B cell (primary cell): Measurements from ENCODE around the gene SLC44A2. TPM values are rescaled to one million over a fixed set of nuclear protein-coding genes. Genes with fewer than 3 reads are reported as not detected.
"Not testable (repeated sequence)": the region's sequence is repeated elsewhere in the genome, so short reads cannot be mapped to it uniquely, and the experiment has no call there.

Experiments
- ATAC-seq: fragments of 200-7000 bp; cut with Tn5 transposase; one replicate; pipeline ENCODE4 v1.10.0; 2021; ENCODE audit warnings: low read depth, mild to moderate bottlenecking, moderate number of reproducible peaks, moderate library complexity
- CTCF ChIA-PET: fragments of 350-600 bp; sonication (Branson Sonifier 250); formaldehyde crosslinking; loops from one replicate; lab custom pipeline; 2021; ENCODE audit warnings: antibody characterized with exemption, inconsistent platforms; lab: Charles Lee
- POLR2A ChIA-PET: fragments of 350-600 bp; sonication (Branson Sonifier 250); formaldehyde crosslinking; loops from one replicate; lab custom pipeline; 2021; ENCODE audit warnings: antibody characterized with exemption; lab: Charles Lee
- DNase-seq: peaks from one replicate; pipeline ENCODE4 v3.0.0; 2013
- H2AFZ ChIP-seq: 2 replicates; pipeline ENCODE4 v1.6.1; 2012; ENCODE audit warnings: mild to moderate bottlenecking, low read depth, low read length; ENCODE audit not compliant: insufficient read depth, poor library complexity, severe bottlenecking
- H3K27ac ChIP-seq, 2 donors: 1 replicate in 1 of 2; 2 replicates in 1 of 2; pipeline ENCODE4 v1.5.1; 2012 to 2013; ENCODE audit warnings: low read length in 2 of 2, mild to moderate bottlenecking in 2 of 2, moderate library complexity in 1 of 2
- H3K27me3 ChIP-seq, 4 experiments: fragments of 200-600 bp in 1 of 4; sonication (generic) in 1 of 4; replicated peaks in 1 of 4; 1 replicate in 2 of 4; 2 replicates in 2 of 4; pipeline versions ENCODE4 v1.6.1 to v1.7.0; 2013 to 2016; ENCODE audit warnings: low read length in 3 of 4, mild to moderate bottlenecking in 2 of 4, mixed read lengths in 1 of 4, moderate library complexity in 1 of 4; ENCODE audit not compliant: insufficient read depth in 4 of 4, control insufficient read depth in 3 of 4; ENCODE audit errors: control extremely low read depth in 1 of 4
- H3K36me3 ChIP-seq, 2 experiments: replicated peaks in 1 of 2; 1 replicate in 1 of 2; 2 replicates in 1 of 2; pipeline versions ENCODE4 v1.6.1 to v1.7.1; 2013; ENCODE audit warnings: low read length in 1 of 2; ENCODE audit not compliant: insufficient read depth in 2 of 2, control insufficient read depth in 1 of 2; ENCODE audit errors: control extremely low read depth in 1 of 2, extremely low read depth in 1 of 2
- H3K4me1 ChIP-seq, 2 donors: fragments of 200-600 bp in 1 of 2; sonication (generic) in 1 of 2; 1 replicate in 1 of 2; 2 replicates in 1 of 2; pipeline versions ENCODE4 v1.5.1 to v1.6.1; 2013 to 2017; ENCODE audit warnings: low read length in 2 of 2; ENCODE audit not compliant: control insufficient read depth in 2 of 2, insufficient read depth in 2 of 2
- H3K4me2 ChIP-seq: replicated peaks from 2 replicates; pipeline ENCODE3; 2012; ENCODE audit warnings: mild to moderate bottlenecking, low read depth, low read length; ENCODE audit not compliant: poor library complexity, severe bottlenecking
- H3K4me3 ChIP-seq, 5 experiments: fragments of 200-600 bp in 1 of 5; sonication (generic) in 1 of 5; 1 replicate in 3 of 5; 2 replicates in 2 of 5; pipeline versions ENCODE4 v1.5.1 to v1.7.0; 2011 to 2016; ENCODE audit warnings: low read length in 4 of 5, mild to moderate bottlenecking in 4 of 5, low read depth in 2 of 5, control low read depth in 1 of 5, moderate library complexity in 1 of 5; ENCODE audit not compliant: insufficient read depth in 1 of 5; ENCODE audit errors: control extremely low read depth in 1 of 5, extremely low read depth in 1 of 5
- H3K79me2 ChIP-seq: fragments of 200-600 bp; sonication (generic); one replicate; pipeline ENCODE4 v1.6.0; 2016; ENCODE audit warnings: low read length; ENCODE audit not compliant: control insufficient read depth, insufficient read depth
- H3K9ac ChIP-seq: fragments of 200-600 bp; sonication (generic); 2 replicates; pipeline ENCODE4 v1.6.1; 2017; ENCODE audit warnings: mild to moderate bottlenecking, low read length, moderate library complexity
- H3K9me3 ChIP-seq, 3 donors: one replicate each; pipeline versions ENCODE4 v1.6.1 to v1.7.1; 2013; ENCODE audit warnings: low read length in 2 of 3; ENCODE audit not compliant: control insufficient read depth in 2 of 3, insufficient read depth in 1 of 3; ENCODE audit errors: control extremely low read depth in 1 of 3
- H4K20me1 ChIP-seq: 2 replicates; pipeline ENCODE4 v1.6.0; 2012; ENCODE audit warnings: mild to moderate bottlenecking, low read length; ENCODE audit not compliant: insufficient read depth, control insufficient read depth, poor library complexity, severe bottlenecking
- H3K27ac Mint-ChIP-seq: one replicate; pipeline ENCODE4 v1.8.0; 2021; ENCODE audit warnings: mixed read lengths
- H3K27me3 Mint-ChIP-seq: one replicate; pipeline ENCODE4 v1.8.0; 2021; ENCODE audit warnings: mixed read lengths
- H3K4me1 Mint-ChIP-seq: one replicate; pipeline ENCODE4 v1.8.0; 2021; ENCODE audit warnings: mixed read lengths
- H3K4me3 Mint-ChIP-seq: one replicate; pipeline ENCODE4 v1.8.0; 2021; ENCODE audit warnings: mixed read lengths
- H3K9me3 Mint-ChIP-seq: one replicate; pipeline ENCODE4 v1.8.0; 2022; ENCODE audit warnings: mixed read lengths; ENCODE audit not compliant: insufficient read depth
- WGBS: methylation state at CpG from one replicate; pipeline ENCODE4 v1.1.5; 2013; ENCODE audit warnings: missing lambda C conversion rate; ENCODE audit not compliant: insufficient coverage; 5-methylcytosine and 5-hydroxymethylcytosine counted together
- intact Hi-C: fragments of 100-400 bp; cut with micrococcal nuclease; formaldehyde crosslinking; loops from one replicate; pipeline ENCODE4 v1.10.0; 2022
- polyA plus RNA-seq: library from polyadenylated mRNA; depleted of rRNA; stranded (reverse); fragments of >200 nt; gene quantifications from 2 replicates; pipeline ENCODE4 v1.2.3, GENCODE V29; 2012
- total RNA-seq, 2 donors: library from RNA; stranded (reverse); fragments of 120-200 nt in 1 of 2; gene quantifications; 1 replicate in 1 of 2; 2 replicates in 1 of 2; pipeline versions ENCODE4 v1.2.3 to v1.2.4, GENCODE V29; 2013 to 2022

SLC44A2 gene
- total and polyA plus RNA-seq, 2 donors (not counting 1 experiment from before 2014, with no cell fraction given) = 245 to 369 TPM

- POLR2A ChIA-PET, H3K4me3 Mint-ChIP-seq, ATAC-seq, H3K27ac Mint-ChIP-seq, DNase-seq, H3K9me3 Mint-ChIP-seq, H3K4me2 ChIP-seq, H3K27ac ChIP-seq, intact Hi-C loops, H3K27me3 Mint-ChIP-seq, H3K4me3 ChIP-seq, H2AFZ ChIP-seq, H3K9ac ChIP-seq, H3K27me3 ChIP-seq, H3K9me3 ChIP-seq: not testable (repeated sequence)
- Histone ChIP-seq H3K36me3 (peaks cover 8 to 54% of the 10 kb centered on the region in 2 experiments), H4K20me1 (peaks cover 92% of the 10 kb centered on the region), H3K4me1 (peaks cover 9 to 22% of the 10 kb centered on the region in 2 donors), H3K79me2 (peaks cover 94% of the 10 kb centered on the region)
- WGBS = 100% methylated on average over 1 of the region's 3 CpGs
- CTCF ChIA-PET = interaction anchor here (0.6 to 3.2 kb wide), 5 partner anchors 14 to 236 kb away, joined by 3 to 13 read pairs (median 3); no protein-coding TSS in a partner anchor
- H3K4me1 Mint-ChIP-seq = peaks cover 27% of the 10 kb centered on the region
Measured at GRCh38 chr19:10671922-10672321, 46.6 kb downstream of the SLC44A2 start.

- H3K4me1 ChIP-seq, H3K9ac ChIP-seq, H3K9me3 ChIP-seq, H2AFZ ChIP-seq, H3K4me2 ChIP-seq, H3K27me3 ChIP-seq, H3K4me3 ChIP-seq, intact Hi-C loops, H3K27ac Mint-ChIP-seq, DNase-seq, H3K4me3 Mint-ChIP-seq, H3K9me3 Mint-ChIP-seq, POLR2A ChIA-PET, CTCF ChIA-PET, ATAC-seq, H3K27me3 Mint-ChIP-seq, H3K4me1 Mint-ChIP-seq, H3K27ac ChIP-seq: not testable (repeated sequence)
- WGBS = 97% methylated on average over 3 of the region's 8 CpGs
- Histone ChIP-seq H4K20me1 (peaks cover 89% of the 10 kb centered on the region), H3K79me2 (peaks cover 94% of the 10 kb centered on the region), H3K36me3 (peaks cover 6 to 82% of the 10 kb centered on the region in 2 experiments)
Measured at GRCh38 chr19:10675214-10675613, 49.9 kb downstream of the SLC44A2 start.
